HepG2 (cell line): Measurements from ENCODE around the gene ANKS3. TPM values are rescaled to one million over a fixed set of nuclear protein-coding genes. Genes with fewer than 3 reads are reported as not detected.

Experiments
- ATAC-seq: fragments of 200-7000 bp; cut with Tn5 transposase; 3 replicates; pipeline ENCODE4 v1.9.1; 2020; ENCODE audit warnings: mild to moderate bottlenecking, moderate library complexity
- BruUV-seq: library from RNA; stranded (reverse); fragments of 400-500 nt; replicated peaks from 2 replicates; lab custom pipeline; 2021; lab: Mats Ljungman, UMichigan
- CTCF ChIA-PET: fragments of 300-600 bp; formaldehyde crosslinking; extraction: SDS; loops from one replicate; lab custom pipeline; 2021; ENCODE audit warnings: low total read pairs, inconsistent platforms, low intra/inter-chr PET ratio; lab: Yijun Ruan, JAX
- POLR2A ChIA-PET: fragments of 350-600 bp; sonication (Branson Sonifier 250); formaldehyde crosslinking; loops from one replicate; lab custom pipeline; 2020; ENCODE audit warnings: antibody characterized with exemption, inconsistent platforms; lab: Yijun Ruan, JAX
- DNase-seq: peaks from one replicate; pipeline ENCODE4 v3.0.0-alpha.2; 2015; ENCODE audit warnings: low spot score
- FAIRE-seq: peaks from 3 replicates; lab custom pipeline; 2011; peaks lifted over from hg19 to GRCh38; lab: Jason Lieb, UNC
- H2AFZ ChIP-seq: one replicate; pipeline ENCODE4 v1.6.1; 2011; ENCODE audit warnings: low read length, inconsistent platforms
- H3K27ac ChIP-seq: fragments of 300-600 bp; 3 replicates; pipeline ENCODE4 v1.8.0; 2011; ENCODE audit warnings: mixed run types, mild to moderate bottlenecking, mixed read lengths, low read length, inconsistent platforms; ENCODE audit not compliant: insufficient read depth; ENCODE audit errors: extremely low read length
- H3K27me3 ChIP-seq, 2 experiments: fragments of 200-600 bp in 1 of 2; 2 replicates in 1 of 2; 3 replicates in 1 of 2; pipeline versions ENCODE4 v1.6.0 to v1.8.0; 2011; ENCODE audit warnings: low read length in 2 of 2, mild to moderate bottlenecking in 2 of 2, moderate library complexity in 2 of 2, inconsistent platforms in 1 of 2; ENCODE audit not compliant: insufficient read depth in 2 of 2, control insufficient read depth in 1 of 2
- H3K36me3 ChIP-seq, 2 experiments: fragments of 200-600 bp in 1 of 2; replicated peaks in 1 of 2; 2 replicates in 1 of 2; 3 replicates in 1 of 2; pipeline versions ENCODE4 v1.5.1 to v1.8.0; 2011; ENCODE audit warnings: low read length in 2 of 2, inconsistent platforms in 1 of 2; ENCODE audit not compliant: insufficient read depth in 2 of 2, control insufficient read depth in 1 of 2
- H3K4me1 ChIP-seq: 2 replicates; pipeline ENCODE4 v1.5.1; 2012; ENCODE audit warnings: low read length, inconsistent platforms; ENCODE audit not compliant: insufficient read depth
- H3K4me2 ChIP-seq: 2 replicates; pipeline ENCODE4 v1.6.0; 2011; ENCODE audit warnings: low read depth, low read length, inconsistent platforms
- H3K4me3 ChIP-seq, 3 experiments: fragments of 200-600 bp in 1 of 3; sonication (generic), shearing (Covaris generic) in 1 of 3; replicated peaks in 1 of 3; 2 replicates each; pipeline ENCODE4 v1.5.1; 2011 to 2016; ENCODE audit warnings: low read length in 3 of 3, inconsistent platforms in 2 of 3, low read depth in 2 of 3, mild to moderate bottlenecking in 2 of 3, control low read depth in 1 of 3, mixed read lengths in 1 of 3; ENCODE audit not compliant: insufficient read depth in 1 of 3
- H3K79me2 ChIP-seq: one replicate; pipeline ENCODE4 v1.6.1; 2011; ENCODE audit warnings: low read length, inconsistent platforms; ENCODE audit not compliant: insufficient read depth
- H3K9ac ChIP-seq: 2 replicates; pipeline ENCODE4 v1.6.0; 2011; ENCODE audit warnings: mild to moderate bottlenecking, low read depth, low read length, inconsistent platforms; ENCODE audit not compliant: insufficient read depth
- H3K9me3 ChIP-seq: 2 replicates; pipeline ENCODE4 v1.5.1; 2012; ENCODE audit warnings: mild to moderate bottlenecking, low read length
- H4K20me1 ChIP-seq: 2 replicates; pipeline ENCODE4 v1.6.0; 2011; ENCODE audit warnings: inconsistent platforms, mild to moderate bottlenecking, low read length, moderate library complexity; ENCODE audit not compliant: insufficient read depth
- FLYWCH1 ChIP-seq: sonication (generic); formaldehyde crosslinking; IDR thresholded peaks from 2 replicates; pipeline ENCODE4 v1.8.1; 2023; ENCODE audit warnings: mild to moderate bottlenecking, missing genetic modification reagents
- HDAC1 ChIP-seq: sonication (generic); formaldehyde crosslinking; IDR thresholded peaks from 2 replicates; pipeline ENCODE4 v1.5.1; 2020; ENCODE audit warnings: mild to moderate bottlenecking, missing genetic modification reagents
- KDM1A ChIP-seq: IDR thresholded peaks from 2 replicates; pipeline ENCODE4 v1.6.1; 2016; ENCODE audit warnings: missing compliant biosample characterization
- MXI1 ChIP-seq: IDR thresholded peaks from 3 replicates; pipeline ENCODE4 v1.6.1; 2012; ENCODE audit warnings: low read depth, low read length, inconsistent platforms, borderline replicate concordance
- NRL ChIP-seq: sonication (generic); formaldehyde crosslinking; IDR thresholded peaks from 2 replicates; pipeline ENCODE4 v1.5.0; 2020; ENCODE audit warnings: missing genetic modification reagents, mild to moderate bottlenecking, moderate library complexity, borderline replicate concordance
- POLR2A ChIP-seq, 2 experiments: IDR thresholded peaks; 2 replicates each; pipeline ENCODE4 v1.6.1; 2011; ENCODE audit warnings: low read depth in 2 of 2, low read length in 2 of 2, mild to moderate bottlenecking in 1 of 2, moderate library complexity in 1 of 2; ENCODE audit not compliant: insufficient read depth in 1 of 2
- POLR2G ChIP-seq: fragments of 200-400 bp; formaldehyde crosslinking; IDR thresholded peaks from 2 replicates; pipeline ENCODE4 v1.6.1; 2018; ENCODE audit warnings: mild to moderate bottlenecking, low read depth, low read length, moderate library complexity
- RBM22 ChIP-seq: fragments of 200-400 bp; formaldehyde crosslinking; optimal IDR thresholded peaks from 2 replicates; pipeline ENCODE3; 2017; ENCODE audit warnings: mild to moderate bottlenecking, low read length, moderate library complexity
- RFX1 ChIP-seq: fragments of 450-650 bp; IDR thresholded peaks from 2 replicates; pipeline ENCODE4 v1.6.1; 2017
- SP140L ChIP-seq: sonication (generic); formaldehyde crosslinking; IDR thresholded peaks from 2 replicates; pipeline ENCODE4 v1.4.0; 2020; ENCODE audit warnings: missing genetic modification reagents, borderline replicate concordance
- SP5 ChIP-seq: IDR thresholded peaks from 2 replicates; pipeline ENCODE4 v1.6.1; 2016; ENCODE audit warnings: low read depth, borderline replicate concordance
- U2AF2 ChIP-seq: fragments of 200-400 bp; formaldehyde crosslinking; IDR thresholded peaks from 2 replicates; pipeline ENCODE4 v1.6.1; 2017; ENCODE audit warnings: low read depth, mild to moderate bottlenecking, low read length
- ZKSCAN5 ChIP-seq: sonication (generic); formaldehyde crosslinking; IDR thresholded peaks from 2 replicates; pipeline ENCODE4 v1.5.1; 2020; ENCODE audit warnings: mild to moderate bottlenecking, missing genetic modification reagents
- ZMYM3 ChIP-seq: sonication (generic); formaldehyde crosslinking; IDR thresholded peaks from 2 replicates; pipeline ENCODE4 v1.5.1; 2020; ENCODE audit warnings: mild to moderate bottlenecking, missing genetic modification reagents
- ZNF629 ChIP-seq: sonication (generic); formaldehyde crosslinking; conservative IDR thresholded peaks from 2 replicates; pipeline ENCODE4 v1.5.0; 2020; ENCODE audit warnings: missing genetic modification reagents
- WGBS: methylation state at CpG from one replicate; pipeline ENCODE4 v1.1.6; 2017; ENCODE audit warnings: low lambda C conversion rate; 5-methylcytosine and 5-hydroxymethylcytosine counted together
- in situ Hi-C: cut with HindIII; loops from 2 replicates; pipeline ENCODE4 v1.10.0; 2017; ENCODE audit warnings: low pct_unique_long_range_greater_than_20kb; ENCODE audit not compliant: extremely low pct_ligation_motif_present
- intact Hi-C: fragments of 100-400 bp; cut with micrococcal nuclease; formaldehyde crosslinking; loops from one replicate; pipeline ENCODE4 v1.10.0; 2022; ENCODE audit not compliant: unreplicated experiment
- polyA plus RNA-seq, 8 experiments: library from polyadenylated mRNA; depleted of rRNA in 3 of 8; stranded (reverse) in 7 of 8; unstranded in 1 of 8; fragments of >200 nt; fragmentation: Illumina TruSeq in 4 of 8; extraction: Trizol in 4 of 8; gene quantifications; 2 replicates each; pipeline versions ENCODE4 v1.2.1 to v1.2.3, GENCODE V29; 2011 to 2016; ENCODE audit warnings: low read depth in 4 of 8, missing spikeins in 1 of 8, mixed read lengths in 1 of 8; ENCODE audit not compliant: insufficient read depth in 1 of 8
- total RNA-seq, 5 experiments: library from RNA; depleted of rRNA; stranded (reverse); fragments of >200 nt; fragmentation: Illumina TruSeq; extraction: Trizol; gene quantifications; 2 replicates each; pipeline ENCODE4 v1.2.3, GENCODE V29; 2016; ENCODE audit warnings: low read depth in 1 of 5
- TF ChIP-seq, protein P1 (sequence below): sonication (generic); formaldehyde crosslinking; IDR thresholded peaks from 2 replicates; pipeline ENCODE4 v1.5.1; 2020; ENCODE audit warnings: mild to moderate bottlenecking, missing genetic modification reagents
- TF ChIP-seq, protein P2 (sequence below): sonication (generic); formaldehyde crosslinking; IDR thresholded peaks from 2 replicates; pipeline ENCODE4 v1.8.1; 2022; ENCODE audit warnings: low read depth, mild to moderate bottlenecking, missing genetic modification reagents
- TF ChIP-seq, protein P3 (sequence below): sonication (generic); IDR thresholded peaks from 2 replicates; pipeline ENCODE4 v1.6.1; 2016; ENCODE audit warnings: low read depth, borderline replicate concordance

Gene ANKS3
- total and polyA plus RNA-seq, 2 of the 13 experiments (the other 11 are each of a cell fraction or from before 2014, with no cell fraction given), result 11.4 to 15.9 TPM

DNA sequence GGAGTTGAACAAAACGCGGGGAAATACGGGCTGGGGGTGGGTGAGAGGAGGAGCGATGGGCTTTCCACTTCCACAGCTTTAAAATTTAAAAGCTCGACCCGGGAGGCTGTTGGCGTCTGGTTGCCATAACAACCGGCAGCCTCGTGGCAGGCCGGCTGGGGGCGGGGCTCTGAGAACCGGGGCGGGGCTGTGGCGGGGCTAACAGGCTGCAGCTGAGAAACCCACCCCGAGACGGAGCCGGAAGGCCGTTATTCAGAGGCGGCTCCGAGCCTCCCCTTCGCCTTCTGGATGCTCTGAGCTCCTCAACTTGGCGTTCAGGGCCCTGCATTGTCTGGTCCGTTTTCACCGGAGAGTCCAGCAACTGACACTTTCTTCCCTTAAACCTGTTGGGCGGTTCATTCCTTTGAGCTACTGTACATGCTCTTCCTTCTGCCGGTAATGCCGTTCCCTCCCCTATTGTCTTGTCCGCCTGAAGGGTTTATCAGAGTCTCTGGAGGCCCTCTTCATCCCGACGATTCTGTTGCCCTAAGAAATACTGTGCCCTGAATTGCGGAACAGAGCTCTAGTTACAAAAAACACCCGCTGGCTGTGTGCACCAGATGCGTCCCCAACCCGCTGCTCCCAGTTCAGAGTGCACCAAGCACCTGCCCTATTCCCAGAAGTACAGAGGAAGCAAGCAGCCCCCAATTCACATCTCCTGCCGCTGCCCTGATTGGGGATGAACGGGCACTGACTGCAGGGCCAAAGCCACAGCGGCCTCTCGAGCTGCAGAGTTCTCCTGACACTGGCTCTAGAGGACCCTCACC, 862 bp upstream of the ANKS3 start:
- Histone ChIP-seq H3K79me2 (peaks cover 21% of the 10 kb centered on the region), H2AFZ (peak overlapping the region; percentile 91), H3K27ac (peak overlapping the region; percentile 80), H3K9ac (peak overlapping the region; percentile 69), H3K4me2 (peak overlapping the region; percentile 99), H4K20me1 (no peaks in the 10 kb centered on the region), H3K4me1 (peaks cover 20% of the 10 kb centered on the region), H3K4me3 (peak overlapping the region; percentile 84 to 100 (median 100)), H3K9me3 (no peaks in the 10 kb centered on the region), H3K36me3 (peaks cover 0 to 5% of the 10 kb centered on the region in 2 experiments; a peak in 2 of 5 replicates), H3K27me3 (no peaks in the 10 kb centered on the region; a peak in 2 of 5 replicates)
- ATAC-seq (peak; percentile 75), DNase-seq (peak; percentile 61), FAIRE-seq (no peak)
- intact Hi-C loops, result loop anchor here (5.0 kb wide), 1 partner anchor 67 kb away; the partner anchor contains the start of gene ROGDI
- WGBS, result 0% methylated on average over 15 of the region's 38 CpGs
- BruUV-seq, result TSS peak; percentile 62
- CTCF ChIA-PET, result no interaction called here
- POLR2A ChIA-PET, result interaction anchor here (0.7 to 3.1 kb wide), 22 partner anchors 15 to 363 kb away, joined by 3 to 40 read pairs (median 4); partner anchors contain the start of genes EEF2KMT, GLYR1, NUDT16L1 and ROGDI
- in situ Hi-C loops, result no loop called here
- TF ChIP-seq SP5 (CRISPR knock-in tag) (peak; percentile 13; the same call in 1 of the 2 replicates), POLR2G (peak; percentile 49; the same call in 1 of the 2 replicates), ZKSCAN5 (CRISPR knock-in tag) (no peak), MXI1 (peak; percentile 94), HDAC1 (CRISPR knock-in tag) (peak; percentile 5), FLYWCH1 (no peak), NRL (CRISPR knock-in tag) (0 out of 2 replicates have a peak, but pooled peaks have one; percentile 40), ZNF629 (CRISPR knock-in tag) (no peak), SP140L (no peak), U2AF2 (peak; percentile 79; the same call in 1 of the 2 replicates), RFX1 (peak; percentile 85), RBM22 (peak; percentile 40), POLR2A (IDR thresholded peaks at IDR 0.05; ENCODE audit: insufficient read depth in 1 of 2, low read depth in 2 of 2, low read length in 2 of 2) (peak in 1 of 2 experiments; percentile 67; a peak in 1 of 4 replicates), KDM1A (CRISPR knock-in tag) (0 out of 2 replicates have a peak, but pooled peaks have one; percentile 27), ZMYM3 (CRISPR knock-in tag) (peak; percentile 86)
- TF ChIP-seq, protein P1, sequence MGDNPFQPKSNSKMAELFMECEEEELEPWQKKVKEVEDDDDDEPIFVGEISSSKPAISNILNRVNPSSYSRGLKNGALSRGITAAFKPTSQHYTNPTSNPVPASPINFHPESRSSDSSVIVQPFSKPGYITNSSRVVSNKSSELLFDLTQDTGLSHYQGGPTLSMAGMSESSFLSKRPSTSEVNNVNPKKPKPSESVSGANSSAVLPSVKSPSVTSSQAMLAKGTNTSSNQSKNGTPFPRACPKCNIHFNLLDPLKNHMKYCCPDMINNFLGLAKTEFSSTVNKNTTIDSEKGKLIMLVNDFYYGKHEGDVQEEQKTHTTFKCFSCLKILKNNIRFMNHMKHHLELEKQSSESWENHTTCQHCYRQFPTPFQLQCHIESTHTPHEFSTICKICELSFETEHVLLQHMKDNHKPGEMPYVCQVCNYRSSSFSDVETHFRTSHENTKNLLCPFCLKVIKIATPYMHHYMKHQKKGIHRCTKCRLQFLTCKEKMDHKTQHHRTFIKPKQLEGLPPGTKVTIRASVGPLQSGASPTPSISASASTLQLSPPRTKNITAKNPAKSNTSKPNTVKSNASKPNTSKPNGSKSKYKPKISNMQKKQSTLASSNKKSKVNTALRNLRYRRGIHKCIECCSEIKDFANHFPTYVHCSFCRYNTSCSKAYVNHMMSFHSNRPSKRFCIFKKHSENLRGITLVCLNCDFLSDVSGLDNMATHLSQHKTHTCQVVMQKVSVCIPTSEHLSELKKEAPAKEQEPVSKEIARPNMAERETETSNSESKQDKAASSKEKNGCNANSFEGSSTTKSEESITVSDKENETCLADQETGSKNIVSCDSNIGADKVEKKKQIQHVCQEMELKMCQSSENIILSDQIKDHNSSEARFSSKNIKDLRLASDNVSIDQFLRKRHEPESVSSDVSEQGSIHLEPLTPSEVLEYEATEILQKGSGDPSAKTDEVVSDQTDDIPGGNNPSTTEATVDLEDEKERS (CRISPR knock-in tag), result 0 out of 2 replicates have a peak, but pooled peaks have one; percentile 40
- TF ChIP-seq, protein P2, sequence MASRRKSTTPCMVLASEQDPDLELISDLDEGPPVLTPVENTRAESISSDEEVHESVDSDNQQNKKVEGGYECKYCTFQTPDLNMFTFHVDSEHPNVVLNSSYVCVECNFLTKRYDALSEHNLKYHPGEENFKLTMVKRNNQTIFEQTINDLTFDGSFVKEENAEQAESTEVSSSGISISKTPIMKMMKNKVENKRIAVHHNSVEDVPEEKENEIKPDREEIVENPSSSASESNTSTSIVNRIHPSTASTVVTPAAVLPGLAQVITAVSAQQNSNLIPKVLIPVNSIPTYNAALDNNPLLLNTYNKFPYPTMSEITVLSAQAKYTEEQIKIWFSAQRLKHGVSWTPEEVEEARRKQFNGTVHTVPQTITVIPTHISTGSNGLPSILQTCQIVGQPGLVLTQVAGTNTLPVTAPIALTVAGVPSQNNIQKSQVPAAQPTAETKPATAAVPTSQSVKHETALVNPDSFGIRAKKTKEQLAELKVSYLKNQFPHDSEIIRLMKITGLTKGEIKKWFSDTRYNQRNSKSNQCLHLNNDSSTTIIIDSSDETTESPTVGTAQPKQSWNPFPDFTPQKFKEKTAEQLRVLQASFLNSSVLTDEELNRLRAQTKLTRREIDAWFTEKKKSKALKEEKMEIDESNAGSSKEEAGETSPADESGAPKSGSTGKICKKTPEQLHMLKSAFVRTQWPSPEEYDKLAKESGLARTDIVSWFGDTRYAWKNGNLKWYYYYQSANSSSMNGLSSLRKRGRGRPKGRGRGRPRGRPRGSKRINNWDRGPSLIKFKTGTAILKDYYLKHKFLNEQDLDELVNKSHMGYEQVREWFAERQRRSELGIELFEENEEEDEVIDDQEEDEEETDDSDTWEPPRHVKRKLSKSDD (CRISPR knock-in tag), result no peak
- TF ChIP-seq, protein P3, sequence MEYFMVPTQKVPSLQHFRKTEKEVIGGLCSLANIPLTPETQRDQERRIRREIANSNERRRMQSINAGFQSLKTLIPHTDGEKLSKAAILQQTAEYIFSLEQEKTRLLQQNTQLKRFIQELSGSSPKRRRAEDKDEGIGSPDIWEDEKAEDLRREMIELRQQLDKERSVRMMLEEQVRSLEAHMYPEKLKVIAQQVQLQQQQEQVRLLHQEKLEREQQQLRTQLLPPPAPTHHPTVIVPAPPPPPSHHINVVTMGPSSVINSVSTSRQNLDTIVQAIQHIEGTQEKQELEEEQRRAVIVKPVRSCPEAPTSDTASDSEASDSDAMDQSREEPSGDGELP, result peak; percentile 23; the same call in 1 of the 2 replicates
